ENCODE measurements around the gene RBM10. TPM values are rescaled to one million over a fixed set of nuclear protein-coding genes. Genes with fewer than 3 reads are reported as not detected.
A peak's percentile ranks its signal among the peaks of the same experiment; 100 is the strongest.

RBM10 gene
- total and polyA plus RNA-seq, 2 donors (not counting 1 experiment from before 2014, with no cell fraction given), result 14.9 to 50.0 TPM

GRCh38 chrX:47198687-47199080 is 53.7 kb downstream of the RBM10 start:
- no peak for DNase-seq (ENCODE audit: low read depth in 2 of 2)
- Histone ChIP-seq H3K79me2 (ENCODE audit: control insufficient read depth, insufficient read depth, low read length) (peaks cover 67% of the 10 kb centered on the region), H3K36me3 (ENCODE audit: control insufficient read depth, insufficient read depth, low read length) (peaks cover 38% of the 10 kb centered on the region), H3K27me3 (ENCODE audit: control insufficient read depth, insufficient read depth, low read length) (no peaks in the 10 kb centered on the region), H2AFZ (ENCODE audit: low read length) (no peak overlapping the region), H3K4me1 (ENCODE audit: control insufficient read depth, extremely low read depth, insufficient read depth, low read length) (peaks cover 15% of the 10 kb centered on the region), H4K20me1 (ENCODE audit: control insufficient read depth, extremely low read depth, insufficient read depth, low read length) (no peaks in the 10 kb centered on the region), H3K4me3 (replicated peaks in 1 of 4; ENCODE audit: control extremely low read depth in 1 of 4, insufficient read depth in 1 of 4, low read depth in 3 of 4, low read length in 4 of 4) (peak overlapping the region in 1 of 4 experiments; percentile 25), H3K4me2 (ENCODE audit: extremely low read depth, insufficient read depth, low read length) (peak overlapping the region; percentile 68), H3K9me3 (ENCODE audit: control insufficient read depth, insufficient read depth, low read depth, low read length) (no peaks in the 10 kb centered on the region), H3K9ac (ENCODE audit: insufficient read depth, low read length) (no peak overlapping the region), H3K27ac (ENCODE audit: insufficient read depth, low read length) (no peak overlapping the region)
- TF ChIP-seq EZH2 (IDR thresholded peaks at IDR 0.05; ENCODE audit: low read length, missing control alignments), result no peak
- TF ChIP-seq, protein P1, sequence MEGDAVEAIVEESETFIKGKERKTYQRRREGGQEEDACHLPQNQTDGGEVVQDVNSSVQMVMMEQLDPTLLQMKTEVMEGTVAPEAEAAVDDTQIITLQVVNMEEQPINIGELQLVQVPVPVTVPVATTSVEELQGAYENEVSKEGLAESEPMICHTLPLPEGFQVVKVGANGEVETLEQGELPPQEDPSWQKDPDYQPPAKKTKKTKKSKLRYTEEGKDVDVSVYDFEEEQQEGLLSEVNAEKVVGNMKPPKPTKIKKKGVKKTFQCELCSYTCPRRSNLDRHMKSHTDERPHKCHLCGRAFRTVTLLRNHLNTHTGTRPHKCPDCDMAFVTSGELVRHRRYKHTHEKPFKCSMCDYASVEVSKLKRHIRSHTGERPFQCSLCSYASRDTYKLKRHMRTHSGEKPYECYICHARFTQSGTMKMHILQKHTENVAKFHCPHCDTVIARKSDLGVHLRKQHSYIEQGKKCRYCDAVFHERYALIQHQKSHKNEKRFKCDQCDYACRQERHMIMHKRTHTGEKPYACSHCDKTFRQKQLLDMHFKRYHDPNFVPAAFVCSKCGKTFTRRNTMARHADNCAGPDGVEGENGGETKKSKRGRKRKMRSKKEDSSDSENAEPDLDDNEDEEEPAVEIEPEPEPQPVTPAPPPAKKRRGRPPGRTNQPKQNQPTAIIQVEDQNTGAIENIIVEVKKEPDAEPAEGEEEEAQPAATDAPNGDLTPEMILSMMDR (conservative IDR thresholded peaks at IDR 0.05 in 1 of 2, IDR thresholded peaks at IDR 0.05 in 1 of 2; ENCODE audit: low read depth in 1 of 2, low read length in 2 of 2), result no peak

GRCh38 chrX:47199286-47199685 is 54.3 kb downstream of the RBM10 start:
- TF ChIP-seq, protein P1 (conservative IDR thresholded peaks at IDR 0.05 in 1 of 2, IDR thresholded peaks at IDR 0.05 in 1 of 2; ENCODE audit: low read depth in 1 of 2, low read length in 2 of 2), result no peak
- TF ChIP-seq EZH2 (IDR thresholded peaks at IDR 0.05; ENCODE audit: low read length, missing control alignments), result no peak
- Histone ChIP-seq H3K27me3 (ENCODE audit: control insufficient read depth, insufficient read depth, low read length) (no peaks in the 10 kb centered on the region), H3K4me3 (replicated peaks in 1 of 4; ENCODE audit: control extremely low read depth in 1 of 4, insufficient read depth in 1 of 4, low read depth in 3 of 4, low read length in 4 of 4) (no peak overlapping the region), H3K27ac (ENCODE audit: insufficient read depth, low read length) (no peak overlapping the region), H3K4me2 (ENCODE audit: extremely low read depth, insufficient read depth, low read length) (no peak overlapping the region), H2AFZ (ENCODE audit: low read length) (no peak overlapping the region), H4K20me1 (ENCODE audit: control insufficient read depth, extremely low read depth, insufficient read depth, low read length) (no peaks in the 10 kb centered on the region), H3K9me3 (ENCODE audit: control insufficient read depth, insufficient read depth, low read depth, low read length) (no peaks in the 10 kb centered on the region), H3K9ac (ENCODE audit: insufficient read depth, low read length) (no peak overlapping the region), H3K4me1 (ENCODE audit: control insufficient read depth, extremely low read depth, insufficient read depth, low read length) (peaks cover 15% of the 10 kb centered on the region), H3K36me3 (ENCODE audit: control insufficient read depth, insufficient read depth, low read length) (peaks cover 38% of the 10 kb centered on the region), H3K79me2 (ENCODE audit: control insufficient read depth, insufficient read depth, low read length) (peaks cover 61% of the 10 kb centered on the region)
- no peak for DNase-seq (ENCODE audit: low read depth in 2 of 2)

DNA sequence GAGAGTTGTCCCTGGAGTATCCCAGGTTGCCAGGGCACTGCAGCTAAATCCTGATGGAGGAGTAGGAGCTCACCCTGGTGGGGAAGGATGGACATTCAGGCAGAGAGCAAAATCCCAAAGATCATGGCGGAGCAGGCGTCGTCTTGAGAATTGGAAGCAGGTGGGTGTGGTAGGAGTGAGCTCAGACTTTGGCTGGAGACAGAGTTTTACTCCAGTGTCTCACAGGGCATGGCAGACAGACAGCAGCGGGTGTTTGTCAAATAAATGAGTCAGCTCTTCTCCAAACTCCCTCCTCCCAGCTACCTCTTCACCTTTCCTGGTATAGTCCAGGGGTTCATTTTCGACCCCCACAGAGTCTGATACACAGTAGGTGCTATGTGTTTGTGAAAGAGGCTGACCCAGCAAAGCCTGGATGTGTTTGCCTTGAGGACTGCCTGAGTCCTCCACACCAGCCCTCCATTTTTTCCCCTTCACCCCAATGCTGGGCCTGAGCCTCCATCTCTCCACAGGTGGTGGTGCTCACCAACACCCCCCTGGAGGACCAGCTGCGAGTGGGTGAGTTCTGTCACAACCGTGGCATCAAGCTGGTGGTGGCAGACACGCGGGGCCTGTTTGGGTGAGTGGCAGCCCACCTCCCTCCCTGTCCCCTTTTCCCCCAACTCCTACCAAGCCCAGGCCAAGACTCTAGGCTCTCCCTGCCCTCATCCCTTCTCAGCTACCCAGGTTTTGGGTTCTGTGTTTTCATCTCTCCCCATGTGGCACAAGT is 55.5 kb downstream of the RBM10 start:
- Histone ChIP-seq H3K9ac (ENCODE audit: insufficient read depth, low read length) (no peak overlapping the region), H2AFZ (ENCODE audit: low read length) (no peak overlapping the region), H3K4me2 (ENCODE audit: extremely low read depth, insufficient read depth, low read length) (no peak overlapping the region), H3K4me3 (replicated peaks in 1 of 4; ENCODE audit: control extremely low read depth in 1 of 4, insufficient read depth in 1 of 4, low read depth in 3 of 4, low read length in 4 of 4) (no peak overlapping the region), H3K79me2 (ENCODE audit: control insufficient read depth, insufficient read depth, low read length) (peaks cover 50% of the 10 kb centered on the region), H3K9me3 (ENCODE audit: control insufficient read depth, insufficient read depth, low read depth, low read length) (no peaks in the 10 kb centered on the region), H3K27ac (ENCODE audit: insufficient read depth, low read length) (peak overlapping the region; percentile 69), H3K27me3 (ENCODE audit: control insufficient read depth, insufficient read depth, low read length) (no peaks in the 10 kb centered on the region), H3K36me3 (ENCODE audit: control insufficient read depth, insufficient read depth, low read length) (peaks cover 41% of the 10 kb centered on the region), H4K20me1 (ENCODE audit: control insufficient read depth, extremely low read depth, insufficient read depth, low read length) (no peaks in the 10 kb centered on the region), H3K4me1 (ENCODE audit: control insufficient read depth, extremely low read depth, insufficient read depth, low read length) (peaks cover 13% of the 10 kb centered on the region)
- peak; percentile 69 to 83 for DNase-seq (ENCODE audit: low read depth in 2 of 2)
- TF ChIP-seq, protein P1 (conservative IDR thresholded peaks at IDR 0.05 in 1 of 2, IDR thresholded peaks at IDR 0.05 in 1 of 2; ENCODE audit: low read depth in 1 of 2, low read length in 2 of 2), result peak; percentile 28 to 30
- no peak for TF ChIP-seq EZH2 (IDR thresholded peaks at IDR 0.05; ENCODE audit: low read length, missing control alignments)

All from fibroblast of lung (primary cell).